ENCODE results near the gene KIAA1755.

GRCh38 chr20:38202153-38202981, 58.2 kb downstream of the KIAA1755 start:
- TF ChIP-seq ELK1 (IDR thresholded peaks at IDR 0.05; ENCODE audit: borderline replicate concordance, low read depth, low read length) = no peak
- TF ChIP-seq CTCF (conservative IDR thresholded peaks at IDR 0.05; ENCODE audit: low read depth, low read length) = no peak
- no peak for TF ChIP-seq MAFK (IDR thresholded peaks at IDR 0.05; ENCODE audit: low read depth, low read length)
- no peak for TF ChIP-seq POLR2A (IDR thresholded peaks at IDR 0.05; ENCODE audit: low read depth, low read length)
- TF ChIP-seq MAZ (IDR thresholded peaks at IDR 0.05; ENCODE audit: borderline replicate concordance, low read depth, low read length) = no peak
- no peak for TF ChIP-seq RAD21 (IDR thresholded peaks at IDR 0.05; ENCODE audit: low read length)
- TF ChIP-seq FOS (IDR thresholded peaks at IDR 0.05; ENCODE audit: low read depth, low read length) = no peak
- TF ChIP-seq SMC3 (IDR thresholded peaks at IDR 0.05; ENCODE audit: low read depth, low read length) = no peak
- no peak for TF ChIP-seq CEBPB (IDR thresholded peaks at IDR 0.05; ENCODE audit: low read depth, low read length)

Data from IMR-90 (cell line).